SJCRH30 (cell line): Measurements from ENCODE around the gene TSNAX. TPM values are rescaled to one million over a fixed set of nuclear protein-coding genes. Genes with fewer than 3 reads are reported as not detected.

Source experiments
- DNase-seq, 2 experiments: peaks; one replicate each; pipeline ENCODE4 v3.0.0-alpha.2; 2015 to 2020
- H3K27ac ChIP-seq: fragments of 250-450 bp; sonication (Bioruptor Pico); 2 replicates; pipeline ENCODE4 v1.5.1; 2020; ENCODE audit warnings: mild to moderate bottlenecking, moderate library complexity
- H3K27me3 ChIP-seq: fragments of 250-450 bp; sonication (Bioruptor Pico); 2 replicates; pipeline ENCODE4 v1.5.1; 2020; ENCODE audit warnings: mild to moderate bottlenecking, moderate library complexity
- H3K36me3 ChIP-seq: fragments of 250-450 bp; sonication (Bioruptor Pico); 2 replicates; pipeline ENCODE4 v1.5.1; 2020; ENCODE audit warnings: mild to moderate bottlenecking, moderate library complexity
- H3K4me1 ChIP-seq: fragments of 250-450 bp; sonication (Bioruptor Pico); 2 replicates; pipeline ENCODE4 v1.5.1; 2020; ENCODE audit warnings: mild to moderate bottlenecking, moderate library complexity
- H3K4me3 ChIP-seq: fragments of 250-450 bp; sonication (Bioruptor Pico); 2 replicates; pipeline ENCODE4 v1.5.1; 2020; ENCODE audit warnings: mild to moderate bottlenecking, moderate library complexity
- H3K9me3 ChIP-seq: fragments of 250-450 bp; sonication (Bioruptor Pico); replicated peaks from 2 replicates; pipeline ENCODE4 v1.5.1; 2020; ENCODE audit warnings: mild to moderate bottlenecking, moderate library complexity
- total RNA-seq: library from RNA; depleted of rRNA; stranded (reverse); fragments of >200 nt; shearing (Covaris generic); gene quantifications from 2 replicates; pipeline ENCODE4 v1.2.3, GENCODE V29; 2014

The TSNAX gene
- total RNA-seq, 1 experiment from 2014 or later, result 43.7 TPM

GRCh38 chr1:231534703-231535159 lies 6.3 kb downstream of the TSNAX start:
- DNase-seq, result no peak
- Histone ChIP-seq H3K27me3 (no peaks in the 10 kb centered on the region), H3K4me3 (no peak overlapping the region), H3K27ac (no peak overlapping the region), H3K4me1 (peaks cover 3% of the 10 kb centered on the region; the same call in 1 of the 2 replicates), H3K36me3 (peaks cover 34% of the 10 kb centered on the region), H3K9me3 (no peaks in the 10 kb centered on the region)

DNA sequence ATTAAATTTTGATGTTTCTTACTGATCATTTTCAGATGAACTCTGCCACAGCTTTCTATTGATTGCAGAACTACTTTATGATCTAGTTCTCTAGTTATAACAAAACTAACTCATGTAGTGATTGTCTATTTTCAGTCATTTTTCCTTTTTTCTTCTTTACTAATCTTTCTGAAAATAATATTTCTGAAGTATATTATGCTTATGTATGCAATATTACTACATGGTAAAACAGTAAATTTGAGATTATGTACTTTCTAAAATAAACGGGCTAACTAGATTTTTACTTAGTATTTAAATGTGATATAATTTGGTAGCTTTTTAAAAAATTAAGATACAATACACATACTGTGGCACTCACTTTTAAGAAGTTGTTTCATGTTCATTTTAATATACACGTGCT lies 7.6 kb downstream of the TSNAX start:
- H3K27me3 ChIP-seq, result no peaks in the 10 kb centered on the region
- no peak overlapping the region for H3K27ac ChIP-seq
- H3K36me3 ChIP-seq, result peaks cover 44% of the 10 kb centered on the region
- H3K9me3 ChIP-seq, result peaks cover 3% of the 10 kb centered on the region; the same call in 1 of the 2 replicates
- DNase-seq, result no peak
- no peaks in the 10 kb centered on the region for H3K4me1 ChIP-seq
- H3K4me3 ChIP-seq, result no peak overlapping the region

DNA sequence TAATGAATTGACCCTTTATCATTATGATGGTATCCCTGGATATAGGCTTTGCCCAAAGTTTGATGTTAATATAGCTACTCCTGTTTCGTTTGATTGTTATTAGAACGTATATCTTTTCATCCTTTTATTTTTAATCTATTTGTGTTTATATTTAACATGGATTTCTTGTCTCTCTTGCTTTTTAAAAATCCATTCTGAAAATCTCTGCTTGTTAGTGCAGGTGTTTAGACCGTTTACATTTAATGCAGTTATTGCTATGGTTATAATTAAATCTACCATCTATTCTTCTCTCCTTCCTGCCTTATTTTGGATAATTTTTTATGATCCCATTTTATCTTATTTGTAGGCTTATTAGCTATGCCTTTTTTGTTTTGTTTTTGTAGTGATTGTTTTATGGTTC lies 12.4 kb downstream of the TSNAX start:
- no peak overlapping the region for H3K4me3 ChIP-seq
- H3K27ac ChIP-seq, result no peak overlapping the region
- peaks cover 66% of the 10 kb centered on the region for H3K36me3 ChIP-seq
- peaks cover 3% of the 10 kb centered on the region; the same call in 1 of the 2 replicates for H3K9me3 ChIP-seq
- H3K4me1 ChIP-seq, result no peaks in the 10 kb centered on the region
- H3K27me3 ChIP-seq, result no peaks in the 10 kb centered on the region
- DNase-seq, result no peak

GRCh38 chr1:231541842-231542241 lies 13.4 kb downstream of the TSNAX start:
- Histone ChIP-seq H3K4me3 (no peak overlapping the region), H3K9me3 (peaks cover 3% of the 10 kb centered on the region; the same call in 1 of the 2 replicates), H3K27ac (no peak overlapping the region), H3K27me3 (no peaks in the 10 kb centered on the region), H3K4me1 (no peaks in the 10 kb centered on the region), H3K36me3 (peaks cover 59% of the 10 kb centered on the region)
- DNase-seq, result no peak

DNA sequence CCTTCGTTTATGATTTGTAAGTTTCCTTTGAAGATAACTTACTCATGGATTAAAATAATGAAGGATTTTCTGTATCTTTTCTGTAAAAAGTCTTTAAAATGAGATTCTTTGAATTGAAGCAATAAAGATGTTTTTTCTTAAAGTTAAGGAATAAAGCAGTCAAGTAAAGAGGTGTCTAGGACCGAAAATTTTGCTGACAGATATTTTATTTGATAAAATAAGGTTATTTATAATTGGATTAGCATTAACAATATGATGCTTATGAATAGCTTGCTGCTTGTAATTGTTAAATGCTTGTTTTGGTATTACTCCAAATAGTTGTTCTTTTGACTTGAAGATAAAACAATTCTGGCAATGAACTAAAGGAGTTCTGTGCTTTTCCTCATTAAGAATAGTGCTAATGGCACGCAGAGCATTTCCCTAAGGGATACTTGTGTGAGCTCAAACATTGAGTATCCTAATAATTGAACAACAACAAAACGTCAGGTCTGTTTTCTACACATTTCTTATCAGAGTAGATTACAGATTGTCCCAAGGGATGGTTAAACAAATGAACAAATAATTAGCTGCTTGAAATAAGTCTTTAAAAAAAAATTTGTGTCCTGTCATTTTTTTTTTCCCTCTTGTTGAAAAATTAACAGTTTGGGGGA lies 16.6 kb downstream of the TSNAX start:
- Histone ChIP-seq H3K4me3 (no peak overlapping the region), H3K9me3 (peaks cover 3% of the 10 kb centered on the region; the same call in 1 of the 2 replicates), H3K36me3 (peaks cover 39% of the 10 kb centered on the region), H3K4me1 (no peaks in the 10 kb centered on the region), H3K27ac (no peak overlapping the region), H3K27me3 (no peaks in the 10 kb centered on the region)
- DNase-seq, result no peak

- no peak for DNase-seq
- H3K4me1 ChIP-seq, result no peaks in the 10 kb centered on the region
- no peak overlapping the region for H3K4me3 ChIP-seq
- no peaks in the 10 kb centered on the region for H3K27me3 ChIP-seq
- no peaks in the 10 kb centered on the region for H3K9me3 ChIP-seq
- peaks cover 31% of the 10 kb centered on the region for H3K36me3 ChIP-seq
- no peak overlapping the region for H3K27ac ChIP-seq
These were observed 18.2 kb downstream of the TSNAX start for GRCh38 chr1:231546693-231547092.

DNA sequence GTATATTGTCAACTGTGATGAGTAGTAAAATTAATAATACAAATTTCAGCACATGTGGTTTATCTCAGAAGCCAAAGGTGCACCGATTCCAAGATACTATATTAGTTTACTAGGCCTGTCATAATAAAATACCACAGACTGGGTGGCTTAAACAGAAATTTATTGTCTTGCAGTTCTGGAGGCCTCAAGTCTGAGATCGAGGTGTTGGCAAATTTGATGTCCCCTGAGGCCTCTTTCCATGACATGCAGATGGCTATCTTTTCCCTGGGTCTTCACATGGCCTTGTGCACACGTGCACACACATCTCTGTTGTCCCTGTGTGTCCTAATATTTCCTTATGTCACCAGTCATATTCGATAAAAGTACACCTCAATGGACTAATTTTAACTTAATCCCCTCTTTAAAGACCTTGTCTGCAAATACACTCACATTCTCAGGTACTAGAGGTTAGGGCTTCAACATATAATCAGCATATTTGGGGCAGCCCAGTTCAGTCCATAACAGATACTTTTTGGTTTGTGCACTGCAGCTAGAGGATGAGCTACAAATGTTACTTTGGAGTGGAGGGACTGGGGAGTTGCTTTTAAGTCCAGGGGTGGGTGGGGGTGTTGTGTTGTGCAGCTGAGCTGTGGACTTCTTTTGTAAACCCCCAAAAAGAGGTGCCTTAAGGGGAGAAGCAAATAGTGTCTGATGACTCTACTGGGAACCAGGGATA lies 21.4 kb downstream of the TSNAX start:
- no peak overlapping the region for H3K27ac ChIP-seq
- H3K36me3 ChIP-seq, result peaks cover 10% of the 10 kb centered on the region; the same call in 1 of the 2 replicates
- H3K4me3 ChIP-seq, result no peak overlapping the region
- no peaks in the 10 kb centered on the region for H3K9me3 ChIP-seq
- no peaks in the 10 kb centered on the region for H3K4me1 ChIP-seq
- DNase-seq, result no peak
- H3K27me3 ChIP-seq, result no peaks in the 10 kb centered on the region

DNA sequence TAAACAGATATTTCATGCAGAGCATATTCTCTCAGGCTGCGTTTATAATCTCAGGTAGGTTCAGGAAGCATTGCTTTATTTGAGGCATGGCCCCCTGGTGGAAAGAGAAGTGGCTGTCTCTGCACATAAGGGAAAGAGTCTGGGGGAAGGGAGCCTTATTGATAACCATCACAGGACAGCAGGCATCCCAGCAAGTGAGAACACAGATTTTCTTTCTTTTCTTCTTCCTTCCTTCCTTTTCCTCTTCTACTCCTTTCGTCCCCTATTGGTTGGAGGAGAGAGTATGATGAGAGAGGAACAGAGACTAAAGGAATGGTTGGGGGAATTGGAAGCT lies 21.9 kb downstream of the TSNAX start:
- Histone ChIP-seq H3K36me3 (peaks cover 10% of the 10 kb centered on the region; the same call in 1 of the 2 replicates), H3K27ac (no peak overlapping the region), H3K9me3 (no peaks in the 10 kb centered on the region), H3K27me3 (no peaks in the 10 kb centered on the region), H3K4me1 (no peaks in the 10 kb centered on the region), H3K4me3 (no peak overlapping the region)
- peak in 1 of 2 experiments; percentile 13 for DNase-seq

- H3K27ac ChIP-seq, result no peak overlapping the region
- no peak overlapping the region for H3K4me3 ChIP-seq
- H3K4me1 ChIP-seq, result peaks cover 1% of the 10 kb centered on the region
- H3K27me3 ChIP-seq, result no peaks in the 10 kb centered on the region
- H3K36me3 ChIP-seq, result peaks cover 8% of the 10 kb centered on the region; the same call in 1 of the 2 replicates
- H3K9me3 ChIP-seq, result no peaks in the 10 kb centered on the region
- DNase-seq, result no peak
These were observed 24.9 kb downstream of the TSNAX start for GRCh38 chr1:231553320-231553719.

GRCh38 chr1:231554969-231555368 lies 26.5 kb downstream of the TSNAX start:
- H3K9me3 ChIP-seq, result no peaks in the 10 kb centered on the region

GRCh38 chr1:231557411-231557810 lies 28.9 kb downstream of the TSNAX start:
- Histone ChIP-seq H3K27me3 (no peaks in the 10 kb centered on the region), H3K36me3 (peaks cover 13% of the 10 kb centered on the region), H3K4me3 (no peak overlapping the region), H3K9me3 (no peaks in the 10 kb centered on the region), H3K4me1 (peaks cover 9% of the 10 kb centered on the region), H3K27ac (no peak overlapping the region)
- no peak for DNase-seq

More at GRCh38 chr1:231554969-231555368, 26.5 kb downstream of the TSNAX start:
- Histone ChIP-seq H3K4me3 (no peak overlapping the region), H3K27ac (no peak overlapping the region), H3K27me3 (no peaks in the 10 kb centered on the region), H3K4me1 (peaks cover 9% of the 10 kb centered on the region), H3K36me3 (peaks cover 5% of the 10 kb centered on the region; the same call in 1 of the 2 replicates)
- no peak for DNase-seq

- H3K36me3 ChIP-seq, result peaks cover 20% of the 10 kb centered on the region
- DNase-seq, result no peak
These were observed 29.6 kb downstream of the TSNAX start for GRCh38 chr1:231557898-231558707.

DNA sequence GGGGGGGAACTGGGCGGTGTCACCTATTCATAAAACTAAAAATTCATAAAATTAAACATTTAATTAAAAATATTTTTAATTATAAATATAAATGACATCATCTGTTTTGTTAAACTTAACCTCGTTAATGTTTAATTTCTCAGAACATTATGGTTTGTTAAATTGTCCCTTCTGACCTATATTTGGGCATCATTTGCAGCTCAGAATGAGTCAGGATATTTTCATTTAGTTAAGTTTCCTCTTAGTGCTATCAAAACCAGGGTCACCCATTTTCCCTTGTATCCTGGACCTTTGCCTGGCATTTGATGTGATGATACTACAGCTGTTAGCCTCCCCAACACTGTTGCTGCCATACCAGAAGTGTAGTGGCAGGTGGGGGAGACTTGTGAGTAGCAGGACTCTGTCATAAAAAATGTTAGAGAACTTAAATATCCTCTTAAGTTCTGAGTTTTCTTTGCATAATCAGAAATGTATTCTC lies 30.3 kb downstream of the TSNAX start:
- no peak overlapping the region for H3K4me3 ChIP-seq
- no peak overlapping the region for H3K27ac ChIP-seq
- H3K9me3 ChIP-seq, result no peaks in the 10 kb centered on the region
- DNase-seq, result peak; percentile 53 to 65
- no peaks in the 10 kb centered on the region for H3K27me3 ChIP-seq
- peaks cover 23% of the 10 kb centered on the region for H3K36me3 ChIP-seq
- H3K4me1 ChIP-seq, result peaks cover 9% of the 10 kb centered on the region

More at GRCh38 chr1:231557898-231558707, 29.6 kb downstream of the TSNAX start:
- Histone ChIP-seq H3K27ac (no peak overlapping the region), H3K4me1 (peaks cover 9% of the 10 kb centered on the region), H3K27me3 (no peaks in the 10 kb centered on the region), H3K9me3 (no peaks in the 10 kb centered on the region), H3K4me3 (no peak overlapping the region)

- Histone ChIP-seq H3K36me3 (peaks cover 34% of the 10 kb centered on the region), H3K9me3 (no peaks in the 10 kb centered on the region)
These were observed 33.3 kb downstream of the TSNAX start for GRCh38 chr1:231561647-231562383.

More at GRCh38 chr1:231561647-231562383, 33.3 kb downstream of the TSNAX start:
- no peak for DNase-seq
- H3K4me1 ChIP-seq, result peaks cover 9% of the 10 kb centered on the region
- no peak overlapping the region for H3K4me3 ChIP-seq
- no peaks in the 10 kb centered on the region for H3K27me3 ChIP-seq
- H3K27ac ChIP-seq, result no peak overlapping the region
